Activated CD4-positive, alpha-beta T cell treated with anti-CD3 and anti-CD28 coated beads for 4 hours (primary cell): ENCODE measurements around the gene PTPRD.
"Not testable (repeated sequence)": the region's sequence is repeated elsewhere in the genome, so short reads cannot be mapped to it uniquely, and the experiment has no call there.

Experiments
- DNase-seq, 2 donors: peaks; one replicate each; pipeline ENCODE4 v3.0.0-alpha.2; 2020

Gene PTPRD

DNA sequence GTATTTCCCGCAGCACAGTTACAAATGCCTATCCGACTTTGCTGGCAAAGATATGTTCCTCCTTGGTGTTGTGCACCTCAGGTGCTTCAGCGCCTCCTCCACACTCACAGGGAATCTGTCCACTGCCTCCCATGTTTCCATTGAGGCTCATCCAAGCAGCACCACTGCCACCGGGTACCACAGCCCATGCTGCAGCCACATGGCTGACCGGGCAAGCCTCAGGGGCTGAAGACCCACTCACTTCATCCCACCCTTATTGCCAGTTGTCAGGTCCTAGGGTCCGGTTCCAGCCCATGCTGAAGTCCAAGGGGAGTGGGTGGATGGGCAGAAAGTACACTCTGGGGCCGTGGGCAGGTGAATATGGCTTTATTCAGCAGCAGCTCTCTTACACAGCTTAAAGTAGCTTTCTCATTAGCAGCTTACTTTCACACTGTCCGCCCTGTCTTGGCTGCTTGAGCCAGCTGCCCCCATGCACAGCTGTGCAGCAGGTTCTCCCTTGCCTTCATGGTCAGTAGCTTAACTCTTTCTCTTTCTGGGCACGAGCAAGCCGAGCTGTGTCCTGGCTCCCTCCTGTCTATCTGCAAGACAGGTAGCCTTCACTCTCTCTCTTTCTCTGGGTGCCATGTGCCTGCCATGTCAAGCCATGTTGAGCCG lies 1052.3 kb downstream of the PTPRD start:
- no peak for DNase-seq

DNA sequence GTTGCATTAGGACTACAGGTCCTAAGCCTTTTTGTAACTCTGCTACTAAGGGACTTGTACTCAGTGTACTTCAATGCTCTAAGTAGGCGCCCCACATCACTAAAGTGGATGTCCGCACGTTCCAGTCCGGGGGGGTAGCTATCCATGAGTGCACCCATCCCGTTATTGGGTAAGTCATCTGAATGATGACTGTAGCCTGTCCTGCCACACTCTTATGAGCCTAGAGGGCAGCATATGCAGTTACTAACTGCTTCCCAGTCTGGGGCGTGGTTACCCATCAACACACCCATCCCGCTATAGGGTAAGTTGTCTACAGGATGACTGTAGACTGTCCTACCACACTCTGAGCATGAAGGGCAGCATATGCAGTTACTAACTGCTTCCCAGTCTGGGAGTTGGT lies 1053.9 kb downstream of the PTPRD start:
- DNase-seq = no peak

DNA sequence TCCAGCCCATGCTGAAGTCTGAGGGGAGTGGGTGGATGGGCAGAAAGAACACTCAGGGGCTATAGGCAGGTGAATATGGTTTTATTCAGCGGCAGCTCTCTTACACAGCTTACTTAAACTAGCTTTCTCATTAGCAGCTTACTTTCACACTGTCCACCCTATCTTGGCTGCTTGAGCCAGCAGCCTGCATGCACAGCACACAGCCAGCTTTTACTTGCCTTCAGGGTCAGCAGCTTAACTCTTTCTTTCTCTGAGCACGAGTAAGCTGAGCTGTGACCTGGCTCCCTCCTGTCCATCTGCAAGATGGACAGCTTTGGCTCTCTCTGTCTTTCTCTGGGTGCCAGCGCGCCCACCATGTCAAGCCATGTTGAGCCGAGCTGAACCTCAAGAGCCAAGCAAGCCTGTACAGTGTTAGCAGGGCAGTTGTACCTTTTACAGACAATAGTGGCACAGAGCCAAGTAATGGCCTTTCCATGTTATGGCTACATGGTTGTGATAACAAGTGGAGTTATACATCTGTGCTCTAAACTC lies 1054.9 kb downstream of the PTPRD start:
- no peak for DNase-seq

DNA sequence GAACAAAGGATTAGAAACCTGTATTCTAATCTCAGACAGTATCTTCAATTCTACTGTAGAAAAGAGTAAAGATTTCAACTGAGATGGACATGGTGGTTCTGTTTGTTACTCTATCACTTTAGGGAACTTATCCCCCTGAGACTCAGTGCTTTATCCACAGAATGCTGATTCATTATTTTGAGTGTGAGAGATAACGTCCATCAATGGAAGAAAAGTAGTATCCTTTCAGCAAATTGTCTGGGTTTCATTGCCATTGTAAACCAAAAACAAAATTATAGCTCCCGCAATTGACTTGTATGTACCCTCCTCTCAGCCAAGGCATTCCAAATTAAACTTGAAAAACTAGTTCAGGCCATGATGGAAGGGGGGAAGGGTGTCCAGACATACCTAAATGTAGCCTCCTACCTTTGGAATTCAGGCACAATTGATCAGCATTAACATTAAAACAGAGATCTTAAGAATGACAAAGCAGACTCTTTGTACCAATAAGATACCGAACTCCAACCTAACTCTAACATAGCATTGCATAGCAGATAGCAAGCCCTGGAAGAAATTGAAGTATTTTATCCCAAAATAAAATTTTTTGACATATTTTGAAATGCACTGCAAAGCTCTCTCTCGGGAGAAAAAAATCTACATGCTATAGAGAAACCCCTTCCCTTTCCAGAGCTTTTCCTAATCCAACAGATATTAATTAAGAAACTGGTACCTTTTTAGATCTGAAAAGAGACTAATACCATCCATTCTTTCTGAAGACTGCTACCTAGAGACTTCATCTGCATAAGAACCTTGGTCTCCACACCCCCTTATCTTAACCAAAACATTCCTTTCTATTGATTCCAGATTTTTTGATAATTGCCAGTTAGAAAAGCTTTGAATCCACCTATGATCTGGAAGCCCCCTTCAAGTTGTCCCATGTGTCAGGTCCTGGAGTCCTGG lies 1055.7 kb downstream of the PTPRD start:
- DNase-seq = no peak

DNA sequence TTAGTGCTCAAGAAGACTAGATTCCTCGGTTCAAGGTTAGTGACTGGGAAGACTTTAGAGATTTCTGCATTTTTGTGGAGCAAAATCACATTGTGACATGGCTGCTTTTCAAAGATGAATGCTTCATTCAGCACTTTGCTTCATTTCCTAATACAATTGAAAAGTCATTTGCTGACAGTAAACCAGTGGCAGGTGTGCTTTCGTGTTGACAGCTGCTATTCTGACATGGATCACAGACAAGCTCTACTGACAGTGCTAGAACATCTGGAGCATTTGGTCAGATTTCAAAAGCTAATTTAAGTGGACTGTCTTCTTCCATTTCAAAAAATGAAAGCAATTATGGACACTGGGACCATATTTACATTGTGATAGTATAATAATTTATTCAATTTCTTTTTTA lies 1060.1 kb downstream of the PTPRD start:
- no peak for DNase-seq

DNA sequence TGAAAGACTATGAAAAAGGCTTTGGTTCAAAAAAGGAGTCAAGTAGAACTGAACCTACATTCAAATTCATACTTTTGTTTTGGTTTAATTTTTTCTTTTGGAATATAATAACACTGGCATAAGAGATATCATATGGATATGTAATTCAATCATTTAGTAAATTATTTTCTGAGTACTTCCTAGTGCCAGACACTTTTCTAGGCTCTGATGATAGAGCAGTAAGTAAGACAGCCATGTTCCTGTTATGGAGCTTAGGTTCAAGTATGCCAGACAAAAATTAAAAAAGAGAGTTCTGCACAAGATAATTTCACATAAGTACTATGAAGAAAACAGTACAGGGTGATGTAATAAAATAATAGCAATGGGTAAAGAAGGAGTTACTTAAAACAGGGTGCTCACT lies 1074.0 kb downstream of the PTPRD start:
- DNase-seq = no peak

DNA sequence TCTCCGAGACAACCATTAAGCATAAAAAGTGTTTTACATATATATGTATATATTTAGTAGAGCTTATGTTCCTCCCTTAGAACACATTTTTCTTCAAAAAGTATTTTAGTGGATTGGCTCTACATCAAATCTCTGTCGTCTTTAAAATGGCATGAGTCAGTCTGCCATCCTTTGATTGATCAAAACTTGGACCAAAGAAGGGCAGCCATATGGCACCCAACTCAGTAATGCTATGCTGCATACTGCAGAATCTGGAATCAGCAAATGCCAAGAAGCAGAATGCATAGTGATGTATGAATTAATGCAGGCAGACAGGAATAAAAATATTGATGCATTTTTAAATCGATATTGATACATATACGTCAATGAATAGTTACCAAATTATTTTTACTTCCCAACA lies 1074.4 kb downstream of the PTPRD start:
- DNase-seq = no peak

DNA sequence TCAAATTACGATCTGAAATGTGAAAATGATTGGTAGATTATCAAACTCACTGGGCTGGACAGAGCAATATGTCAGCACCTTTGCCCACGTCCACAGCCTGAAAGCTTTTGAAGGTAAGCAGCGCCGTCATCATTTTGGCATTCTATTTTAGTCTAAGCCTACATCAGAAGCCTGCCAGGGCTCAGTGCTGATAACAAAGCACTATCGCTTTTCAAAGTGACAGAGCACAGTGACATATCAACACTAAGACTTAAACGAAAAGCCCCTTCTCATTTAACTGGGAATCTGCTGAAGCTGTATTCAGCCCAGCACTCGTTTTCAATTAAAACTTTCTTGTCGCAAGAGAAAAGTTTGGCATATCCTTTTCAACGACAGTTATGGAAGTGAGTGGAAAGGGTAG lies 1076.3 kb downstream of the PTPRD start:
- no peak for DNase-seq

DNA sequence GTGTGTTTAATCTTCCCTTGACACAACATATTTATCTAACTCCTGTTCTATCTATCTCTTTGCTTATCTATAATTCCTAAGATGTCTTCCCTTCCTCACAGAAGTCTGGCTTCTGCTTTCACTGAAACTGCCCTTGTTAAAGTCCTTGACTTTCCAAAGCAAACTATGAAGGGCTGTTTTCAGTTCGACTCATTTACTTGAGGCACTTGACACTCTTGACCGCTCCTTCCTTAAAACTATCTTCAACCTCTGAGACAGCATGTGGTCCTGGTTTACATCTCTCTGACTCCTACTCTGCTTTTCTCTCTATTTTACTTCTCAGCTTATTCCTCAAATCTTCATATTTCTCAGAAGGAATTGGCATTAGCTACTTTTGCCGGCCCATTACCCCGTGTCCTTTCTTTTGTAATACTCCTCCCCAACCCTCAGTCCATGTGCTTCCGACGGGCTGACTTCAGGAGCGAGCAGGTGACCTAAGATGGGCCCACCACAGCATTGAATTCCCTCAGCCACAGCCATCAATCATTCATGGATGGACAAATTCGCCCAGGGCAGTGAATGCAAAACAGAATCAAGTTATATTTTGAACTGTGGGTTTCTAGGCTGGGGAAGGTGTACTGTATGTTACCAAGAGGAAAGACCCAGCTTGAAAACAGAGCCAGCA lies 1089.2 kb downstream of the PTPRD start:
- no peak for DNase-seq

DNA sequence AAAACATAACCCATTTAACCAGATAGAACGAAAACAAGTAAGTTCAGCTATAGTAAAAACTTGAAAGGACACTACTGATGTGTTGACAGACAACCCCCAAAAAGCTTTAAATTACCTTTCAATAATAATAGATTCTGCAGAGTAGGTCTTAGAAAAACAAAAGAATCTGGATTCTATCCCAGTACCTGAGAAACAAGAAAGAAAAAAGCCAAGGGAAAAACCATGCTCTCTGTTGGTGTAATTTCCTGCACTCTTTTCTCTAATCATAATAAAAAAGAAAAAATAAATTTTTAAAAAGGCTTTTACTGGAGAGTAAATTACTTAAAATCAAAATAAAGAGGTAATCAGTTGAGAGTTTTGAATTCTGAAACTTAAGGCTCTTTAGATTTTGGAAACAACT lies 1090.4 kb downstream of the PTPRD start:
- DNase-seq = no peak

DNA sequence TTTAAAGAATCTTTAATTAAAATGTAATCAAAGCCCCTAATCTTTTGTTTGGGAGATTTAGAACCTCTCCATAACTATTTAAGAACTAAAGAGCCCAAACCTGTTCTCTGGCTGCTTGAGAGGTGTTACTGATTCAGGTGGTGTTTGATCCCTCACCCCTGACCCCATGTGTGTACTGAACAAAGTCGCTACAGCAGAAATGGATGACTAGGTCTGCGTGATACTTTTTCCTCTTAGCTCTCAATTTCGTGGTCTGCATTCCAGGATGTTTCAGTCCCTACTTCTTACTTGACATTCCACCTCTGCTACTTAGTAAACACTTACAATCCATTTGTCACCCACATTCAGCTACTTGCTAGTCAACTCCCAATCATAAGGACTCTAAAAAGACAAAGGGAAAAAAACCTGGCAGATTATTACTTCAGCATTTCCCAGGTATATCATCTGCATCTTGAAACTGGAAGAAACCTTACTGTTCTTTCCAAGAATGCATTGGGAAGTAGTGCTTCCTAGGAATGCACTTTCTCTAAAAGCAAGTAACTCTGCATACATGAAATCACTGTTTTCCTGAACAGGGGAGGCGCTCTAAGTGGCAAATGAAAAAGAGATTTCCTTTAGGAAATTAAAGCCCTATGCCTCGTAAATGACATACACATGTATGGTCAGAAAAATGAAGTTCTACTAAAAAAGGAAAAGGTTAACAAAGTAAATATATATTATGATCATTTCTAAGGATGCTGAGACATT lies 1091.6 kb downstream of the PTPRD start:
- DNase-seq = no peak

DNA sequence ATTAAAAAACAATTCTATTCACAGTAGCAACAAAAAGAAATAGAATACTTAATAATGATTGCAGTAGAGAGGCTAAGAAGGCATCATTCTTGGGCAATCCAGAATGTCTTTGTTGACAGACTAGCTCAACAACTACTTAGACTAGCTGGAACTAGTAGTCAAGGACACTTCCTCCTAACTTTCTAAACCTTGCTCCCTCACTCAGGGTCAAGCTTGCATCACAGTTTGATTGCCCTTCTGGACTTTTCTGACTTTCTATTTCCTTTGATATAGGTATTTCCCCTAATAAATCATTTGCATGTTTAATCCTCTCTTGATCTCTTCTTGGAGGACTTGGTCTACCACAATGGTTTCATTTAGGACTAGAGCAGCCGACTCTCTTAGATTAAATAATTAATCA lies 1107.9 kb downstream of the PTPRD start:
- no peak for DNase-seq

DNA sequence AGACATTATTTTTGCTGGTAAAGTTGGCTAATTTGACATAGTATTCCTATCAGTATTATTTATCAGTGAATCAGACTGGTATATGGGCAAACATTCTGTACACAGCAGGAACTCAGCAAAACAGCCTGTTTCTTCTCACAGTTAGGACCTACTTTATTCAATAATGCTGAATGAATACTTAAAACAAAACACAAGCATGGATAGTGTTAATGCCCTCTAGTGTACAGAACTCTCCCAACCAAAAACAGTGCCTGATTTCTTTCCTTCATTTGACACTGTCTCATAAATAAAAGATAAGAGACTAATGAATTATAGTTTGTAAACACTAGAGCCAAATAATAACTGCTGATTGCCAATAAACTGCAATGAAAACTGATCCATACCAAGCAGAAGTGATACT lies 1113.3 kb downstream of the PTPRD start:
- no peak for DNase-seq

DNA sequence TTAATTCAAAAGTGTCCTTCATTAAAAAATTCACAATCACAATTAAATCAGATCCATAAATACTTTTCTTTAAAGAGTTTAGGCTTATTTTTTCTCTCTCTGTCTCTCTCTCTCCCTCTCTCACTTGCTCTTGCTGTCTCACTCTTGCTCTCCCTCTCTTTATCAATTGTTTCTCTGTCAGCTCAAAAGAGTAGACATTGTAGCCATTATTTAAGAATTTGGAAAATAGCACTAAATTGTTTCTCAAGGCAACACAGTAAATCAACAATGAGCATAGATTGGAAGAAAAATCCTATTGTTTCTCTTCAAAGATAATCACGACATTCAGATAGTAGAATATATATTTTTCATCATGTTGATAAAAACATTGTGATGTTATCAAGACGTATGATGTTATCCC lies 1114.0 kb downstream of the PTPRD start:
- no peak for DNase-seq

DNA sequence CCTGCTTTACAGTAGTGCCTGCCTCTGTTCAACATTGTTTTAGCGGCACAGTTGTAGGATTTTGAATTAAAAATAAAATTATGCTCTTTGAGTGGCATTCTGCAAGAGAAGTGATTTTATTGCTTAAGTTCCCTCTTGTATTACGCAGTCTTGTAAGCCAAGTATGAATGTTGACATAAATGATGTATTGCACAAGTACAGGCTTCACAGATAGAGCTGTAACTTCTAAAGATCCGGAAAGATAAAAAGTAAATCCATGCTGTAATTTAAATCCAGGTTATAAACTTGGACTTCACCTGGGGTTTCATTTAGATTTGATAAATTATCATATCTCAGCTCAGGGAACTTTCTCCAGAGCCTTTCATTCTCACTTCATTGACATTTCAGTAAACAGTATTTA lies 1114.7 kb downstream of the PTPRD start:
- DNase-seq = no peak

DNA sequence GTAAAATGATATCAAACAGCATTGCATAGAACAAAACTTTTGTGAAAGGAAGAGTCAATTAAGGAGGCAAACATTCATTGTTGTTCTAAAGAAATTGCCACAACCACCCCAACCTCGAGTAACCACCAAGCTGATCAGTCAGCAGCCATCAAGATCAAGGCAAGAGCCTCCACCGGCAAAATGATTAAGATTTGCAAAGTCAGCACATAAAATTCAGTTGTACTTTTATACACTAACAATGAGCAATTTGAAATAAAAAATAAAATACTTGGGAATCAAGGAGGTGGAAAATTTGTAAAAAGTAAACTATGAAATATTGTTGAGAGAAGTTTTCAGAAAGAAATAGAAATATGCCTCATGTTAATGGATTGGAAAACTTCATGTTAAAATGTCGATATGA lies 1118.5 kb downstream of the PTPRD start:
- no peak for DNase-seq

DNA sequence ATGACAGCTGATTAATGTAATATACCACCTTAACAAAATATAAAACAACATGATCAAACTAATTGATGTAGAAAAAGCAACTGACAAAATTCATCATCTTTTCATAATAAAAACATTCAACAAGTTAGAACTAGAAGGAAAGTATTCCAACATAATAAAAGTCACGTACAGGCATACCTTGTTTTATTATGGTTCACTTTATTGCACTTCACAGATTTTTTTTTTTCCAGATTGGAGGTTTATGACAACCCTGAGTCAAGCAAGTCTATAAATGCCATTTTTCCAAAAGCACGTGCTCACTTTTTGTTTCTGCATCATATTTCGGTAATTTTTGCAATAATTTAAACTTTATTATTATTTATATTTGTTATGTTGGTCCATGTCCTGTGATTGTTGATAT lies 1120.3 kb downstream of the PTPRD start:
- DNase-seq = no peak

DNA sequence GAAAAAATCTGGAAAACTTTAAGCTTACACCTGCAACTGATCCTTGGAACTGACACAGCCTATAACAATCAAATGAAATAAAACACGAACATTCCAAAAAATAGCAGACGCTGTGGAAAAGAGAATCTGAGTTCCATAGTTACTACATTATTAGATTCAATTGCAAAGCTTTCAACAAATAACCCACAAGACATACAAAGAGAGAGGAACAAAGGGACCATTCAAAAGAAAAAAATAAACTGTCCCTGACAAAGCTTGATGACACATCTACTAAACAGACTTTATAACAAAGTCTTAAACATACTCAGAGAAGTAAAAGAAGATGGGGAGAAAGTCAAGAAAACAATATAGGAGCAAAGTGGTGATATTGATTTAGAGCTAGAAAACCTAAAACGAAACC lies 1123.6 kb downstream of the PTPRD start:
- no peak for DNase-seq

DNA sequence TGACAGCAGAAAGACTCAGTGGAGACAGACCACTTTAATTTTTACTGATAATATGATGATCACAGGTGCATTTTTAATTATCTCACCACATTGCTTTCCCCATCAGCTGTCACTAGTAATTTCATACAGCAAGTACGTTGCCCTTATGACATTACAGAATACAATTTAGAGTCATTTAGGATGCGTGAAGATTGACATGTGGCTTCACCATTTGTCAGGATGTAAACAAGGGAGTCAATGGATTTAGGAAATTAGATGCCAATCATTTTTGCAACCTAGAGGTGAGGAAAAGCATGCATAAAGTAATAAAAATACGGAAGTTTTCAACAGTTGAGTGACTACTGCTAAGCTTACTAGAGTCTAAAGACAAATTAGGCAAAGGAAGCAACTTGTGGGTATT lies 1129.6 kb downstream of the PTPRD start:
- no peak for DNase-seq

DNA sequence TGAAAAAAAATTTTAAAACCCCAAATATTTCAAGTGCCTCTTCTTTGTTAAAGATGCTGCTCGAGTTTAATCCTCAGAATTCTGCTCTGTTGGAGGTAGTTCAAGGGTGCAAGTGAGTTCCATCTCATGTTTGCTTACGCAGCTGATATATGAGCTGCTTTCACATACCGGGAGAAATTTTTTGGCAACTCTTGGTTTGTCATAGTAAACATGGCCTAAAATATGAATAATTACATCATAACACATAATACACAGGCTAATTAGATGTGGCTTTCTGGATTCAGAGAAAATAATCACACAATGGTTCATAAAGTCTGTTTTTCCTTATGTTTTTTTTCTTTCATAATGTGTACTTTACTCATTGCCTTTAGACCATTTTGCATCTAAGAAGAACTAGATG lies 1134.1 kb downstream of the PTPRD start:
- DNase-seq = no peak

DNA sequence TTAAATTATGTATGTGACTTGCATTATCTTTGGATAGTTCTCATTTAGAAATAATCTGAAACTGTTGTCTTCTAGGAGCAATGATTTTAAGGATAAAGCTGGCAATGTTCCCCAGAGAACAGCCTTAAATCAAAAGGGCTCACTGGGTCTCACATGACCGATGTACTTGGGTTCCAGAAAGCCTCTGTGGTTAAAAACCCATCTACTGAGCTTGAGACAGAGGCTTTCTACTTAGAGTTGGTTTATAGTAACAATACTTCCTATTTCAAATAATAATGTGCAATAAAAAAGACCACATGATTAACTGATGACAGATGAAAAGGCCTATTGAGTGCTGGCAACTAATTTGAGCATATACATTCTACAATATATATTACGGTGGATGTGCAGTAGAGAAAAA lies 1143.5 kb downstream of the PTPRD start:
- no peak for DNase-seq

DNA sequence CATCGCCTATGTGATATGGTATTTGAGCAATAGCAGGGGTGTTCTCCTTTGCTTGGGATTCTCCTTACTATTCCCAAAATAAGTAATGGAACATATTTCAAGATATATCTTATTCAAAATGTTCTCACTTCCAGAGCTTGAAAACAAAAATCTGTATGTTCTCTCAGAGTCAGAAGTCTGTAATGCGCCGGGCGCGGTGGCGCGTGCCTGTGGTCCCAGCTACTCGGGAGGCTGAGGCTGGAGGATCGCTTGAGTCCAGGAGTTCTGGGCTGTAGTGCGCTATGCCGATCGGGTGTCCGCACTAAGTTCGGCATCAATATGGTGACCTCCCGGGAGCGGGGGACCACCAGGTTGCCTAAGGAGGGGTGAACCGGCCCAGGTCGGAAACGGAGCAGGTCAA lies 1170.9 kb downstream of the PTPRD start:
- DNase-seq = not testable (repeated sequence)

DNA sequence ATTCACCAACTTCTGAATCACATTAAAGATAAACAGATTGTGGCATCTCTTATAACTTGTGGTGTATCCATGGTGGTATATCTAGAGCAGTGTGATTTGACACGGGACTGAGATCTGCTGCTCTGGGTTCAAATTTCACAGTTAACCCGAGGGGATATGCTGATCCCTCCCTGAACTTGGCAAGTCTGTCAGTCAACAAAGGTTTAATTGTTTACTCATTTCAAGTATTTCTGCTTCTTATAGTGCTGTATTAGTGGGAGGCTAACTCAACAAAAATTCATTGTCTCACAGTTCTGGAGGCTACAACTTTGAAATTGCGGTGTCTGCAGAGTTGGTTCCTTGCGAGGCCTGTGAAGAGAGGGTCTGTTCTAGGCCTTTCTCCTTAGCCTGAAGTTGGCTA lies 1175.2 kb downstream of the PTPRD start:
- DNase-seq = no peak
